Fibroblast of pulmonary artery (primary cell): Measurements from ENCODE around the gene UBA7.

Experiments used
- DNase-seq: peaks from one replicate; pipeline ENCODE4 v3.0.0-alpha.2; 2010; ENCODE audit warnings: low read depth
- H3K4me3 ChIP-seq: replicated peaks from 2 replicates; pipeline ENCODE4 v1.5.1; 2011; ENCODE audit warnings: low read depth, mild to moderate bottlenecking, control low read depth, low read length, moderate library complexity
- CTCF ChIP-seq: IDR thresholded peaks from 2 replicates; pipeline ENCODE4 v1.5.1; 2011; ENCODE audit warnings: mild to moderate bottlenecking, control low read depth, low read length, inconsistent platforms; ENCODE audit errors: missing control alignments

Gene UBA7

GRCh38 chr3:49799105-49799504 lies 14.6 kb downstream of the UBA7 start:
- TF ChIP-seq CTCF, result no peak
- no peak for DNase-seq
- H3K4me3 ChIP-seq, result no peak overlapping the region

- H3K4me3 ChIP-seq, result no peak overlapping the region
- no peak for TF ChIP-seq CTCF
- DNase-seq, result no peak
Measured at GRCh38 chr3:49794926-49795905, 18.5 kb downstream of the UBA7 start.

- no peak for TF ChIP-seq CTCF
- no peak overlapping the region for H3K4me3 ChIP-seq
- no peak for DNase-seq
Measured at GRCh38 chr3:49794431-49794830, 19.3 kb downstream of the UBA7 start.

GRCh38 chr3:49793486-49794085 lies 20.2 kb downstream of the UBA7 start:
- no peak overlapping the region for H3K4me3 ChIP-seq
- TF ChIP-seq CTCF, result no peak
- no peak for DNase-seq

GRCh38 chr3:49792371-49793150 lies 21.2 kb downstream of the UBA7 start:
- no peak overlapping the region for H3K4me3 ChIP-seq
- no peak for DNase-seq
- TF ChIP-seq CTCF, result no peak

- no peak overlapping the region for H3K4me3 ChIP-seq
- DNase-seq, result no peak
- no peak for TF ChIP-seq CTCF
Measured at GRCh38 chr3:49791571-49791970, 22.2 kb downstream of the UBA7 start.
